Testis (tissue), 2 donors: ENCODE measurements around the gene SERPINA1.

ENCODE experiments used
- POLR2A ChIP-seq: fragments of 450-650 bp; IDR thresholded peaks from one replicate; pipeline ENCODE4 v1.6.1; 2017; ENCODE audit warnings: antibody characterized with exemption, mild to moderate bottlenecking, moderate library complexity
- TF ChIP-seq, protein P1 (sequence below), 3 experiments: fragments of 450-650 bp in 2 of 3; fragments of 200-600 bp in 1 of 3; sonication (generic) in 1 of 3; IDR thresholded peaks; one replicate each; pipeline ENCODE4 v1.5.1; 2016 to 2019; ENCODE audit warnings: antibody characterized with exemption in 3 of 3, mild to moderate bottlenecking in 2 of 3, moderate library complexity in 1 of 3

DNA sequence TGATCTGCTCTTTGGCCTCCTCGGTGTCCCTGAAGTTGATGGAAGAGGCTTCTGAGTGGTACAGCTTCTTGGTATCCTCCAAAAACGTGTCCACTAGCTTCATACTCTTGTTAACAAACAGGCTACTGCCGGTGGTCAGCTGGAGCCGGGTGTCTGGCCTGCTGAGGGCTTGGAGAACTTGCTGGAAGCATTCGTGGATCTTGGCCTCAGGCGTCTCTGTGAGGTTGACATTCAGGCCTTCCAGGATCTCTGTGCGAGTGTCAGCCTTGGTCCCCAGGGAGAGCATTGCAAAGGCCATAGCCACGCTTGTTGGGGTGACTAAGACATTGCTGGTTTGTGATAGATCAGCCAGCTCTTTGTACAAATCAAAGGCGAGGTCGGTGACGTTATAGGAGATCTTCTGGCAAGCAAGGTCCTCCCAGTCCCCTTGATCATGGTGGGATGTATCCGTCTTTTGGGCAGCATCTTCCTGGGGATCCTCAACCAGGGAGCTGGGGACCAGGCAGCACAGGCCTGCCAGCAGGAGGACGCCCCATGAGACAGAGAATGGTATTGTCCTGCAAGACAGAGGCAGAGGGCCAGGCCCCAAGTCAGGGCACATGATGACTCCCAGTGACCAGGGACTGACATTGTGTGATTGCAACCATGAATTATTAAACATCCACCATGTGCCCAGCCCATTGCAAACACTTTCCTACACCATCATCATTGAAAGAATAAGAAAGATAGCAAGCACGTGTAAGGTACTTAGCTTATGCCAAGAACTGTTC is 22.1 kb downstream of the SERPINA1 start, which contains the start of gene SERPINA2:
- TF ChIP-seq, protein P1, sequence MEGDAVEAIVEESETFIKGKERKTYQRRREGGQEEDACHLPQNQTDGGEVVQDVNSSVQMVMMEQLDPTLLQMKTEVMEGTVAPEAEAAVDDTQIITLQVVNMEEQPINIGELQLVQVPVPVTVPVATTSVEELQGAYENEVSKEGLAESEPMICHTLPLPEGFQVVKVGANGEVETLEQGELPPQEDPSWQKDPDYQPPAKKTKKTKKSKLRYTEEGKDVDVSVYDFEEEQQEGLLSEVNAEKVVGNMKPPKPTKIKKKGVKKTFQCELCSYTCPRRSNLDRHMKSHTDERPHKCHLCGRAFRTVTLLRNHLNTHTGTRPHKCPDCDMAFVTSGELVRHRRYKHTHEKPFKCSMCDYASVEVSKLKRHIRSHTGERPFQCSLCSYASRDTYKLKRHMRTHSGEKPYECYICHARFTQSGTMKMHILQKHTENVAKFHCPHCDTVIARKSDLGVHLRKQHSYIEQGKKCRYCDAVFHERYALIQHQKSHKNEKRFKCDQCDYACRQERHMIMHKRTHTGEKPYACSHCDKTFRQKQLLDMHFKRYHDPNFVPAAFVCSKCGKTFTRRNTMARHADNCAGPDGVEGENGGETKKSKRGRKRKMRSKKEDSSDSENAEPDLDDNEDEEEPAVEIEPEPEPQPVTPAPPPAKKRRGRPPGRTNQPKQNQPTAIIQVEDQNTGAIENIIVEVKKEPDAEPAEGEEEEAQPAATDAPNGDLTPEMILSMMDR (IDR thresholded peaks at IDR 0.05): no peak
- no peak for TF ChIP-seq POLR2A
